GM20000 (cell line): ENCODE measurements around the gene ZNF444.

ENCODE experiments used
- DNase-seq: peaks from one replicate; pipeline ENCODE4 v3.0.0; 2012; ENCODE audit warnings: low spot score
- CTCF ChIP-seq: IDR thresholded peaks from 2 replicates; pipeline ENCODE4 v1.5.1; 2012; ENCODE audit warnings: mild to moderate bottlenecking, control low read depth; ENCODE audit errors: extremely low read depth, missing control alignments

ZNF444 gene

GRCh38 chr19:56126983-56127780, 13.9 kb upstream of the ZNF444 start:
- TF ChIP-seq CTCF, result no peak
- no peak for DNase-seq

- TF ChIP-seq CTCF, result no peak
- no peak for DNase-seq
Measured at GRCh38 chr19:56130006-56130405, 11.1 kb upstream of the ZNF444 start.

GRCh38 chr19:56131651-56132050, 9.4 kb upstream of the ZNF444 start:
- DNase-seq, result no peak
- no peak for TF ChIP-seq CTCF

- TF ChIP-seq CTCF, result no peak
- no peak for DNase-seq
Measured at GRCh38 chr19:56132316-56132822, 8.7 kb upstream of the ZNF444 start.

GRCh38 chr19:56133858-56134653, 7.0 kb upstream of the ZNF444 start:
- DNase-seq, result peak; percentile 52
- no peak for TF ChIP-seq CTCF

GRCh38 chr19:56134654-56134921, 6.5 kb upstream of the ZNF444 start:
- no peak for TF ChIP-seq CTCF
- DNase-seq, result no peak

GRCh38 chr19:56136362-56136761, 4.7 kb upstream of the ZNF444 start:
- no peak for TF ChIP-seq CTCF
- DNase-seq, result no peak
